ENCODE data around the gene BRAF. TPM values are rescaled to one million over a fixed set of nuclear protein-coding genes. Genes with fewer than 3 reads are reported as not detected.

The BRAF gene
- polyA plus RNA-seq, 1 donor (not counting 4 experiments of a cell fraction or from before 2014, with no cell fraction given) = 12.4 TPM

GRCh38 chr7:140867467-140868462 lies 57.0 kb downstream of the BRAF start:
- Histone ChIP-seq H3K27me3 (ENCODE audit: control insufficient read depth, extremely low read depth, insufficient read depth, low read length) (no peaks in the 10 kb centered on the region), H3K9ac (ENCODE audit: control insufficient read depth, extremely low read depth, insufficient read depth, low read length) (no peak overlapping the region), H3K4me3 (ENCODE audit: control insufficient read depth in 2 of 3, extremely low read depth in 1 of 3, insufficient read depth in 2 of 3, low read depth in 1 of 3, low read length in 3 of 3) (no peak overlapping the region), H4K20me1 (ENCODE audit: control insufficient read depth, extremely low read depth, insufficient read depth, low read length) (no peaks in the 10 kb centered on the region), H3K27ac (ENCODE audit: control insufficient read depth, insufficient read depth, low read length) (no peak overlapping the region), H2AFZ (ENCODE audit: control insufficient read depth, low read length) (no peak overlapping the region), H3K9me1 (ENCODE audit: control insufficient read depth, extremely low read depth, insufficient read depth, low read length) (no peaks in the 10 kb centered on the region), H3K36me3 (ENCODE audit: control insufficient read depth in 2 of 2, extremely low read depth in 1 of 2, insufficient read depth in 2 of 2, low read length in 2 of 2) (no peaks in the 10 kb centered on the region), H3K4me2 (ENCODE audit: control insufficient read depth, extremely low read depth, insufficient read depth, low read depth, low read length) (no peak overlapping the region), H3K79me2 (ENCODE audit: control insufficient read depth, insufficient read depth, low read length) (peaks cover 18% of the 10 kb centered on the region), H3K4me1 (ENCODE audit: control insufficient read depth, extremely low read depth, insufficient read depth, low read length) (peaks cover 6% of the 10 kb centered on the region), H3K9me3 (ENCODE audit: control insufficient read depth, low read depth, low read length) (no peaks in the 10 kb centered on the region)
- FAIRE-seq (peak; percentile 82), DNase-seq (ENCODE audit: low read depth, low spot score) (no peak)
- dilution Hi-C loops (cut with MboI; ENCODE audit: extremely low pct_ligation_motif_present, low sequenced_read_pairs) = no loop called here
- no peak for TF ChIP-seq EZH2 (IDR thresholded peaks at IDR 0.05; ENCODE audit: low read length)
- TF ChIP-seq, protein P1, sequence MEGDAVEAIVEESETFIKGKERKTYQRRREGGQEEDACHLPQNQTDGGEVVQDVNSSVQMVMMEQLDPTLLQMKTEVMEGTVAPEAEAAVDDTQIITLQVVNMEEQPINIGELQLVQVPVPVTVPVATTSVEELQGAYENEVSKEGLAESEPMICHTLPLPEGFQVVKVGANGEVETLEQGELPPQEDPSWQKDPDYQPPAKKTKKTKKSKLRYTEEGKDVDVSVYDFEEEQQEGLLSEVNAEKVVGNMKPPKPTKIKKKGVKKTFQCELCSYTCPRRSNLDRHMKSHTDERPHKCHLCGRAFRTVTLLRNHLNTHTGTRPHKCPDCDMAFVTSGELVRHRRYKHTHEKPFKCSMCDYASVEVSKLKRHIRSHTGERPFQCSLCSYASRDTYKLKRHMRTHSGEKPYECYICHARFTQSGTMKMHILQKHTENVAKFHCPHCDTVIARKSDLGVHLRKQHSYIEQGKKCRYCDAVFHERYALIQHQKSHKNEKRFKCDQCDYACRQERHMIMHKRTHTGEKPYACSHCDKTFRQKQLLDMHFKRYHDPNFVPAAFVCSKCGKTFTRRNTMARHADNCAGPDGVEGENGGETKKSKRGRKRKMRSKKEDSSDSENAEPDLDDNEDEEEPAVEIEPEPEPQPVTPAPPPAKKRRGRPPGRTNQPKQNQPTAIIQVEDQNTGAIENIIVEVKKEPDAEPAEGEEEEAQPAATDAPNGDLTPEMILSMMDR (optimal IDR thresholded peaks at IDR 0.05 in 1 of 3, IDR thresholded peaks at IDR 0.05 in 1 of 3, conservative IDR thresholded peaks at IDR 0.05 in 1 of 3; ENCODE audit: extremely low read depth in 1 of 3, insufficient read depth in 2 of 3, low read length in 3 of 3) = no peak

DNA sequence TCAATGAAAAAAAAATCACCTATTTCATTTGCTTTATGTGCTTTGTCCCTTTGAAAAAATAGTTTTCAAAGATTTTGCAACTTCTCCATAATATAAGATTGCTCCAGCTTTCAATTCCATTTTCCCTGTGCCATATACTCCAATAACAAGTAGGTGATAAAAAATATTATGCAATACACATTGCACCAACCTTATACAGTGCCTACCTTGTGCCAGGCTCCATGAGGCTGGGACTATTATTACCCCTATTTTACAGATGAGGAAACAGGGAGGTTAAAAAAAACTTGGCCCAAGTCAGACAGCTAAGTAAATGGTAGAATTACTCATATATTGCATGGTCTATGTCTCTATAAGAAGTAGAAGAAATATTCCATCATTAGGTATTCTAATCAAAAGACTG lies 57.8 kb downstream of the BRAF start:
- no peak overlapping the region for H3K9ac ChIP-seq (ENCODE audit: control insufficient read depth, extremely low read depth, insufficient read depth, low read length)
- no peak for TF ChIP-seq EZH2 (IDR thresholded peaks at IDR 0.05; ENCODE audit: low read length)
- TF ChIP-seq, protein P1 (optimal IDR thresholded peaks at IDR 0.05 in 1 of 3, IDR thresholded peaks at IDR 0.05 in 1 of 3, conservative IDR thresholded peaks at IDR 0.05 in 1 of 3; ENCODE audit: extremely low read depth in 1 of 3, insufficient read depth in 2 of 3, low read length in 3 of 3) = no peak
- no peak overlapping the region for H3K4me3 ChIP-seq (ENCODE audit: control insufficient read depth in 2 of 3, extremely low read depth in 1 of 3, insufficient read depth in 2 of 3, low read depth in 1 of 3, low read length in 3 of 3)
- H2AFZ ChIP-seq (ENCODE audit: control insufficient read depth, low read length) = no peak overlapping the region
- no peak overlapping the region for H3K4me2 ChIP-seq (ENCODE audit: control insufficient read depth, extremely low read depth, insufficient read depth, low read depth, low read length)
- no peaks in the 10 kb centered on the region for H3K9me1 ChIP-seq (ENCODE audit: control insufficient read depth, extremely low read depth, insufficient read depth, low read length)
- H3K27me3 ChIP-seq (ENCODE audit: control insufficient read depth, extremely low read depth, insufficient read depth, low read length) = no peaks in the 10 kb centered on the region
- no peaks in the 10 kb centered on the region for H3K36me3 ChIP-seq (ENCODE audit: control insufficient read depth in 2 of 2, extremely low read depth in 1 of 2, insufficient read depth in 2 of 2, low read length in 2 of 2)
- peaks cover 18% of the 10 kb centered on the region for H3K79me2 ChIP-seq (ENCODE audit: control insufficient read depth, insufficient read depth, low read length)
- FAIRE-seq (no peak), DNase-seq (ENCODE audit: low read depth, low spot score) (no peak)
- H3K27ac ChIP-seq (ENCODE audit: control insufficient read depth, insufficient read depth, low read length) = no peak overlapping the region
- dilution Hi-C loops (cut with MboI; ENCODE audit: extremely low pct_ligation_motif_present, low sequenced_read_pairs) = no loop called here
- H3K9me3 ChIP-seq (ENCODE audit: control insufficient read depth, low read depth, low read length) = no peaks in the 10 kb centered on the region
- H4K20me1 ChIP-seq (ENCODE audit: control insufficient read depth, extremely low read depth, insufficient read depth, low read length) = no peaks in the 10 kb centered on the region
- H3K4me1 ChIP-seq (ENCODE audit: control insufficient read depth, extremely low read depth, insufficient read depth, low read length) = peaks cover 6% of the 10 kb centered on the region
